Spleen (tissue), 11 donors: Measurements from ENCODE around the gene PTPRU. TPM values are rescaled to one million over a fixed set of nuclear protein-coding genes. Genes with fewer than 3 reads are reported as not detected.

ENCODE experiments used
- DNase-seq: peaks from one replicate; pipeline ENCODE4 v3.0.0-alpha.2; 2020
- H3K27ac ChIP-seq, 8 donors: fragments of 200-600 bp; sonication (generic) in 7 of 8; 1 replicate in 4 of 8; 2 replicates in 4 of 8; pipeline versions ENCODE4 v1.5.0 to v1.8.0; 2016 to 2021; ENCODE audit warnings: inconsistent platforms in 4 of 8, mild to moderate bottlenecking in 4 of 8, moderate library complexity in 1 of 8
- H3K27me3 ChIP-seq, 7 donors: fragments of 200-600 bp; sonication (generic) in 6 of 7; replicated peaks in 1 of 7; 1 replicate in 4 of 7; 2 replicates in 3 of 7; pipeline versions ENCODE4 v1.5.0 to v1.8.0; 2016 to 2021; ENCODE audit warnings: inconsistent platforms in 3 of 7, mild to moderate bottlenecking in 1 of 7
- H3K36me3 ChIP-seq, 6 donors: fragments of 200-600 bp; sonication (generic) in 5 of 6; 1 replicate in 4 of 6; 2 replicates in 2 of 6; pipeline versions ENCODE4 v1.5.0 to v1.8.0; 2016 to 2021; ENCODE audit warnings: inconsistent platforms in 2 of 6
- H3K4me1 ChIP-seq, 6 donors: fragments of 200-600 bp; sonication (generic) in 5 of 6; 1 replicate in 3 of 6; 2 replicates in 3 of 6; pipeline versions ENCODE4 v1.5.0 to v1.8.0; 2016 to 2021; ENCODE audit warnings: inconsistent platforms in 3 of 6
- H3K4me3 ChIP-seq, 8 donors: fragments of 200-600 bp; sonication (generic) in 7 of 8; 1 replicate in 4 of 8; 2 replicates in 4 of 8; pipeline versions ENCODE4 v1.5.0 to v1.8.0; 2016 to 2021; ENCODE audit warnings: inconsistent platforms in 4 of 8, mild to moderate bottlenecking in 4 of 8, moderate library complexity in 2 of 8
- H3K9me3 ChIP-seq, 8 donors: fragments of 200-600 bp; sonication (generic) in 7 of 8; 1 replicate in 4 of 8; 2 replicates in 4 of 8; pipeline versions ENCODE4 v1.5.0 to v1.8.0; 2016 to 2021; ENCODE audit warnings: inconsistent platforms in 4 of 8
- POLR2A ChIP-seq, 3 donors: fragments of 450-650 bp; IDR thresholded peaks; one replicate each; pipeline ENCODE4 v1.5.1; 2017; ENCODE audit warnings: antibody characterized with exemption in 3 of 3, mild to moderate bottlenecking in 1 of 3
- POLR2AphosphoS5 ChIP-seq, 3 donors: sonication (generic); formaldehyde crosslinking; IDR thresholded peaks; one replicate each; pipeline ENCODE4 v1.5.1; 2017; ENCODE audit warnings: antibody characterized with exemption in 3 of 3
- WGBS, 5 donors: extraction: QIAGEN DNeasy Blood & Tissue Kit in 3 of 5; methylation state at CpG; one replicate each; pipeline versions ENCODE4 v1.1.5 to v1.1.7; 2013 to 2018; 5-methylcytosine and 5-hydroxymethylcytosine counted together
- intact Hi-C: fragments of 100-400 bp; cut with DNase I; formaldehyde crosslinking; loops from one replicate; pipeline ENCODE4 v1.15.0; 2023; ENCODE audit warnings: low total_unique reads
- polyA plus RNA-seq, 3 donors: library from polyadenylated mRNA; stranded (reverse); fragments of 200-250 nt; gene quantifications; one replicate each; pipeline ENCODE4 v1.2.1, GENCODE V29; 2013
- total RNA-seq, 7 donors: library from RNA; depleted of rRNA in 3 of 7; stranded (reverse); fragments of >200 nt in 3 of 7; fragmentation: NEBNext Ultra II Directional in 4 of 7; extraction: Animal tissue kit (Norgen Biotek cat#: 25700) in 4 of 7; gene quantifications; one replicate each; pipeline versions ENCODE4 v1.1.0 to v1.2.1, GENCODE V29; 2016 to 2021
- TF ChIP-seq, protein P1 (sequence below), 11 experiments: fragments of 200-600 bp in 7 of 11; fragments of 450-650 bp in 4 of 11; sonication (generic) in 4 of 11; IDR thresholded peaks in 8 of 11; conservative IDR thresholded peaks in 3 of 11; 1 replicate in 7 of 11; 2 replicates in 4 of 11; pipeline versions ENCODE4 v1.4.0 to v1.8.0; 2016 to 2021; ENCODE audit warnings: antibody characterized with exemption in 11 of 11, inconsistent platforms in 4 of 11, mild to moderate bottlenecking in 1 of 11
- donor health status: healthy with polysubstance abuse.
- donor health status: DM: no; HTN: no; CAD: no; lungs with moderate emphysema.
- donor health status: DM: no; HTN: no; CAD: no.
- donor health status: Bipolar disorder and iron deficiency.
- donor health status: healthy.
- donor health status: DM: no; HTN: no; CAD: no.
- donor health status: DM: yes; HTN: yes; CAD: no.

The PTPRU gene
- total and polyA plus RNA-seq, 10 donors: 1.00 to 10.8 (median 5.2) TPM

DNA sequence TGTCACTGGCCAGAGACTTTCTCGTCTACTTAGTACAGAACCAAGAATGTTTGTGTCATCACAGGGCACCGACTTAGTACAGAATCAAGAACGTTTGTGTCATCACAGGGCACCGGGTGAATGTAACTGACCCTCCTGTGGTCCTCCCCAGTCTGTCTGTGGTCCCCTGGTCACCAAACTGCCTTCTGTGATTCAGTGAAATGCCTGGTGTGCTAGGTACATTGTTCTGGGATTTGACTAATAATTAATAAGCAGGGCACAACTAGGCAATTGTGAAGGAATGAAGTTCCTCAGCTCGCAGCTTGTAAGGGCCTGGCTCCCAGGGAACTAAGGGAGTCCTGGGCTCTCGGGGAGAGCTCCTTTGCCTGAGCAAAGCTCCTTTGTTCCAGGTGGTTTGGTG is 12.8 kb upstream of the PTPRU start:
- intact Hi-C loops: no loop called here
- TF ChIP-seq, protein P1, sequence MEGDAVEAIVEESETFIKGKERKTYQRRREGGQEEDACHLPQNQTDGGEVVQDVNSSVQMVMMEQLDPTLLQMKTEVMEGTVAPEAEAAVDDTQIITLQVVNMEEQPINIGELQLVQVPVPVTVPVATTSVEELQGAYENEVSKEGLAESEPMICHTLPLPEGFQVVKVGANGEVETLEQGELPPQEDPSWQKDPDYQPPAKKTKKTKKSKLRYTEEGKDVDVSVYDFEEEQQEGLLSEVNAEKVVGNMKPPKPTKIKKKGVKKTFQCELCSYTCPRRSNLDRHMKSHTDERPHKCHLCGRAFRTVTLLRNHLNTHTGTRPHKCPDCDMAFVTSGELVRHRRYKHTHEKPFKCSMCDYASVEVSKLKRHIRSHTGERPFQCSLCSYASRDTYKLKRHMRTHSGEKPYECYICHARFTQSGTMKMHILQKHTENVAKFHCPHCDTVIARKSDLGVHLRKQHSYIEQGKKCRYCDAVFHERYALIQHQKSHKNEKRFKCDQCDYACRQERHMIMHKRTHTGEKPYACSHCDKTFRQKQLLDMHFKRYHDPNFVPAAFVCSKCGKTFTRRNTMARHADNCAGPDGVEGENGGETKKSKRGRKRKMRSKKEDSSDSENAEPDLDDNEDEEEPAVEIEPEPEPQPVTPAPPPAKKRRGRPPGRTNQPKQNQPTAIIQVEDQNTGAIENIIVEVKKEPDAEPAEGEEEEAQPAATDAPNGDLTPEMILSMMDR (IDR thresholded peaks at IDR 0.05 in 8 of 11, conservative IDR thresholded peaks at IDR 0.05 in 3 of 11): no peak
- TF ChIP-seq POLR2A (IDR thresholded peaks at IDR 0.05) (no peak), POLR2AphosphoS5 (IDR thresholded peaks at IDR 0.05) (no peak)
- no peaks in the 10 kb centered on the region for H3K9me3 ChIP-seq
- H3K4me1 ChIP-seq: peaks cover 0 to 9% (median 0%) of the 10 kb centered on the region in 6 donors
- 86 to 94% (median 92%) methylated on average over 5 to 6 of the region's 6 CpGs for WGBS, 5 donors
- peaks cover 0 to 53% (median 1%) of the 10 kb centered on the region in 6 donors for H3K36me3 ChIP-seq
- no peak overlapping the region for H3K4me3 ChIP-seq
- no peaks in the 10 kb centered on the region for H3K27me3 ChIP-seq
- no peak overlapping the region for H3K27ac ChIP-seq
- no peak for DNase-seq

DNA sequence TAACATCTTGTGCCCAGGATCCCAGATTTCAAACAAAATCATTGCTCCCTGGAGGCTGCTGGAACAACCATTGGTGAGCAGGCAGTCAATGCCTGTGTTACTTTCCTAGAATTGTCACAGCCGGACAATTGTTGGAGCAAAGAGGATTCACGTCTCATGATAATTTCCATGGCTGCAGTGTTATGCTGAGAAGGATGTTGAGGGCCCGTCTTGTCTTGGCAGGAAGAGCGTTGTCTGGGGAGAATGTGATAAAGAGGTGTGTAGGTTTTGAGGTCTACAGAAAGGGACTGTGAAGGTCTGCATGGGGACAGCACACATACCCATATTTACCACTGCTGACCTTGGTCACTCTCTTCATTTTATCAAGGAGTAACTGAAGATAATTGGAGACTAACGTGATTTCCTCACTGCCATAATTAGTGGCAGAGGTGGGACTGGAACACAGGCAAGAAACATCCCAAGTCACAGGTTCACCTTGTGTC is 11.9 kb upstream of the PTPRU start:
- intact Hi-C loops: no loop called here
- H3K4me1 ChIP-seq: peaks cover 0 to 17% (median under 1%) of the 10 kb centered on the region in 6 donors
- no peak overlapping the region for H3K27ac ChIP-seq
- 89 to 97% (median 91%) methylated on average over 5 of the region's 5 CpGs for WGBS, 5 donors
- H3K4me3 ChIP-seq: no peak overlapping the region
- TF ChIP-seq POLR2A (IDR thresholded peaks at IDR 0.05) (no peak), POLR2AphosphoS5 (IDR thresholded peaks at IDR 0.05) (no peak)
- TF ChIP-seq, protein P1 (IDR thresholded peaks at IDR 0.05 in 8 of 11, conservative IDR thresholded peaks at IDR 0.05 in 3 of 11): no peak
- no peaks in the 10 kb centered on the region for H3K27me3 ChIP-seq
- H3K9me3 ChIP-seq: no peaks in the 10 kb centered on the region
- DNase-seq: no peak
- H3K36me3 ChIP-seq: peaks cover 0 to 46% (median 1%) of the 10 kb centered on the region in 6 donors

DNA sequence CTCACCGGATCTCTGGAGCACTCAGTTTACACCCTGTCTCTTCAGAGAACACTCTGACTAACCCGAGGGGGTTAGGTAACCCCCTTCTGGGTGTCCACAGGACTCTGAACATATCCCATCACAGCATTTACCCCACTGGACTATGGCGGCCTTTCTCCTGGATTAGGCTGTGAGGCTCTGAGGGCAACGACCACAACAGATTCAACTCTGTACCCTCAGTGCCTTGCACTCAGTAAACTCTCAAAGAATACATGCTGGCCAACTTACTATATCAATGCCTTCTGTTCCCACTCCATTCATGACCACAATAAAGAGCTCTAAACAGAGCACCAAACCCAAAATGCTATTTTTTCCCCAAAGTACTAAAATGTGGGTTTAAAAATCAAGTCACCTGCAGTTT is 11.0 kb upstream of the PTPRU start:
- intact Hi-C loops: no loop called here
- peaks cover 8 to 27% (median 10%) of the 10 kb centered on the region in 6 donors for H3K4me1 ChIP-seq
- peaks cover 0 to 36% (median 1%) of the 10 kb centered on the region in 6 donors for H3K36me3 ChIP-seq
- TF ChIP-seq POLR2A (IDR thresholded peaks at IDR 0.05) (no peak), POLR2AphosphoS5 (IDR thresholded peaks at IDR 0.05) (no peak)
- TF ChIP-seq, protein P1 (IDR thresholded peaks at IDR 0.05 in 8 of 11, conservative IDR thresholded peaks at IDR 0.05 in 3 of 11): no peak
- H3K4me3 ChIP-seq: no peak overlapping the region
- WGBS, 5 donors: 90 to 95% (median 91%) methylated on average over 4 of the region's 4 CpGs
- no peak overlapping the region for H3K27ac ChIP-seq
- no peaks in the 10 kb centered on the region for H3K9me3 ChIP-seq
- H3K27me3 ChIP-seq: no peaks in the 10 kb centered on the region
- DNase-seq: no peak

GRCh38 chr1:29227511-29227910 is 8.8 kb upstream of the PTPRU start:
- Histone ChIP-seq H3K27ac (no peak overlapping the region), H3K4me1 (peaks cover 11 to 35% (median 19%) of the 10 kb centered on the region in 6 donors), H3K4me3 (no peak overlapping the region), H3K36me3 (peaks cover 0 to 26% (median 1%) of the 10 kb centered on the region in 6 donors), H3K9me3 (no peaks in the 10 kb centered on the region), H3K27me3 (no peaks in the 10 kb centered on the region)
- no peak for TF ChIP-seq POLR2A (IDR thresholded peaks at IDR 0.05)
- TF ChIP-seq, protein P1 (IDR thresholded peaks at IDR 0.05 in 8 of 11, conservative IDR thresholded peaks at IDR 0.05 in 3 of 11): no peak
- TF ChIP-seq POLR2AphosphoS5 (IDR thresholded peaks at IDR 0.05): no peak
- DNase-seq: no peak
- WGBS, 5 donors: 91 to 95% (median 95%) methylated on average over 5 of the region's 5 CpGs
- intact Hi-C loops: no loop called here
